Left ventricle myocardium inferior (tissue), 1 donor: ENCODE results near the gene AGPAT2. TPM values are rescaled to one million over a fixed set of nuclear protein-coding genes. Genes with fewer than 3 reads are reported as not detected.

Experiments used
- DNase-seq: peaks from one replicate; pipeline ENCODE4 v3.0.0-alpha.2; 2020
- H3K27ac ChIP-seq: fragments of 200-600 bp; replicated peaks from 2 replicates; pipeline ENCODE4 v1.8.0; 2021
- H3K27me3 ChIP-seq: fragments of 200-600 bp; 2 replicates; pipeline ENCODE4 v1.8.0; 2021; ENCODE audit warnings: low read depth
- H3K36me3 ChIP-seq: fragments of 200-600 bp; 2 replicates; pipeline ENCODE4 v1.8.0; 2021
- H3K4me1 ChIP-seq: fragments of 200-600 bp; 2 replicates; pipeline ENCODE4 v1.8.0; 2021
- H3K4me3 ChIP-seq: fragments of 200-600 bp; 2 replicates; pipeline ENCODE4 v1.8.0; 2021; ENCODE audit warnings: mild to moderate bottlenecking, moderate library complexity
- H3K9me3 ChIP-seq: fragments of 200-600 bp; replicated peaks from 2 replicates; pipeline ENCODE4 v1.8.0; 2021
- intact Hi-C: fragments of 100-400 bp; cut with micrococcal nuclease; formaldehyde crosslinking; loops from one replicate; pipeline ENCODE4 v1.11.0; 2022
- total RNA-seq: library from RNA; stranded (reverse); fragmentation: NEBNext Ultra II Directional; extraction: Animal tissue kit (Norgen Biotek cat#: 25700); gene quantifications from one replicate; pipeline ENCODE4 v1.2.1, GENCODE V29; 2021
- TF ChIP-seq, protein P1 (sequence below): fragments of 200-600 bp; IDR thresholded peaks from 2 replicates; pipeline ENCODE4 v1.8.0; 2021; ENCODE audit warnings: antibody characterized with exemption, mild to moderate bottlenecking, borderline replicate concordance
- donor health status: DM: no; HTN: yes; CAD: no; lungs with severe emphysema.

AGPAT2 gene
- total RNA-seq, 1 donor from 2014 or later, result 48.8 TPM

DNA sequence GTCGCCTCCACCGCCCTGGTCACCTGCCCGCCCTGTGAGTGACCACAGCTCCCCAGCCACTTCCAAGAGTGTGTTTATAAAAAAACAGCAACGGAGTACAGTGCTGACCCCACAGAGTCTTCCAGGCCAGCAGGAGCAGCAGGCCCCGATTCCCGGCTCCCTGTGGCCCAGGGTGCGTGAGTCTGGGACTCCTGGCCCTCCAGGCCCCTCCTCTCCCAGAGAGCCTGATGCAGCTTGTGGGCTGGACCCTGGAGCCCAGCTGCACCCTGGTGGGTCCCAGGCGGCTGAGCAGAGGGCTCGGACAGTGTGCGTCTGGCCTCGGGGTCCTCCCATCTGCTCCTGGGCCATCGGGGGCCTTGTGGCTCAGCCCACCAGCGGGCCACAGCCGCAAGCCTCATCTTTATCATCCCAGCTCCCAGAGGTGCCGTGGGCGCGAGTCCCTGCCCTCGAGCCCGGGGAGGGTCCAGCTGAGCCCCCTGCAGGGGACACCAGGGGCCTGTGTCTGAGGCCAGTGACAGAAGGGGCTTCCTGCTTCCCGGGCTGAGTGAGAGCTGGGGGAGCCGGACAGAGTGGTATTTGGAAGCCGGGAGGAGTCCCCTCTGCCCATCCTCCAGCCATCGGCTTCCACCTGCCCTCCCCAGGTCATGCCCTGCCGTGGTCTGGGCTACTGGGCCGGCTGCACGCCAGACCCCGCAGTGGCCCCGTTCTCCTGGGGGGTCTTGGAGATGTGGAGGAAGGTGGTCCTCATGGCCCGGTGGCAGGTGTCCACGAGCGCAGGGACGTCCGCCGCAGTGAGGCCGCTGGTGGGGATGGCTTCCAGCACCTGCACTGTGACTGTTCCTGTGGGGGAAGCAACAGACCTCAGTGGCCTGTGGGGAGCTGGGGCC, 13.9 kb downstream of the AGPAT2 start:
- Histone ChIP-seq H3K36me3 (peaks cover 57% of the 10 kb centered on the region), H3K4me1 (peaks cover 39% of the 10 kb centered on the region), H3K4me3 (peak overlapping the region; percentile 81), H3K27ac (peak overlapping the region; percentile 87), H3K9me3 (no peaks in the 10 kb centered on the region), H3K27me3 (no peaks in the 10 kb centered on the region)
- TF ChIP-seq, protein P1, sequence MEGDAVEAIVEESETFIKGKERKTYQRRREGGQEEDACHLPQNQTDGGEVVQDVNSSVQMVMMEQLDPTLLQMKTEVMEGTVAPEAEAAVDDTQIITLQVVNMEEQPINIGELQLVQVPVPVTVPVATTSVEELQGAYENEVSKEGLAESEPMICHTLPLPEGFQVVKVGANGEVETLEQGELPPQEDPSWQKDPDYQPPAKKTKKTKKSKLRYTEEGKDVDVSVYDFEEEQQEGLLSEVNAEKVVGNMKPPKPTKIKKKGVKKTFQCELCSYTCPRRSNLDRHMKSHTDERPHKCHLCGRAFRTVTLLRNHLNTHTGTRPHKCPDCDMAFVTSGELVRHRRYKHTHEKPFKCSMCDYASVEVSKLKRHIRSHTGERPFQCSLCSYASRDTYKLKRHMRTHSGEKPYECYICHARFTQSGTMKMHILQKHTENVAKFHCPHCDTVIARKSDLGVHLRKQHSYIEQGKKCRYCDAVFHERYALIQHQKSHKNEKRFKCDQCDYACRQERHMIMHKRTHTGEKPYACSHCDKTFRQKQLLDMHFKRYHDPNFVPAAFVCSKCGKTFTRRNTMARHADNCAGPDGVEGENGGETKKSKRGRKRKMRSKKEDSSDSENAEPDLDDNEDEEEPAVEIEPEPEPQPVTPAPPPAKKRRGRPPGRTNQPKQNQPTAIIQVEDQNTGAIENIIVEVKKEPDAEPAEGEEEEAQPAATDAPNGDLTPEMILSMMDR, result no peak
- no peak for DNase-seq
- intact Hi-C loops, result no loop called here

DNA sequence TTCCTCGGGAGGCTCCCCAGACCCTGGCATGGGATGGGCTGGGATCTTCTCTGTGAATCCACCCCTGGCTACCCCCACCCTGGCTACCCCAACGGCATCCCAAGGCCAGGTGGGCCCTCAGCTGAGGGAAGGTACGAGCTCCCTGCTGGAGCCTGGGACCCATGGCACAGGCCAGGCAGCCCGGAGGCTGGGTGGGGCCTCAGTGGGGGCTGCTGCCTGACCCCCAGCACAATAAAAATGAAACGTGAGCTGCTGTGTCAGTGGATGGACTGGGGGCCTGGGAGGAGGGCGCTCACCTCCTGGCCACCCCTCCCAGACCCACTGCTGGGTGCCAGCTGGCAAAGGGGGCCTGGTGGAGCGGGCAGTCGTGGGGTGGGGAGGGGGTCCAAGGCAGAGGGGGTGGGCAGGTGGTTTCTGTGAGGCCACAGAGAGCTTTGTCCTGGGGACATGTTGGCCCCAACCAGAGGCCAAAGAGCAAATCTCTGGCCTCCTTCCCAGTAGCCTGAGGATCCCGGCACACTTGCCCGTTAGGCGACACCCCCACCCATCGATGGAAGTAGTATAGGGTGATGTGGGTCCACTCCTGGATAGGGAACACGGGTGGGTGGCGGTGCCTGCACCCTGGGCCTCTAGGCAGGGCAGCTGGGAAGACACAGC, 14.7 kb downstream of the AGPAT2 start:
- DNase-seq, result no peak
- peak overlapping the region; percentile 81 for H3K4me3 ChIP-seq
- no peaks in the 10 kb centered on the region for H3K9me3 ChIP-seq
- intact Hi-C loops, result no loop called here
- TF ChIP-seq, protein P1, result no peak
- H3K36me3 ChIP-seq, result peaks cover 65% of the 10 kb centered on the region
- H3K27me3 ChIP-seq, result no peaks in the 10 kb centered on the region
- H3K4me1 ChIP-seq, result peaks cover 44% of the 10 kb centered on the region
- peak overlapping the region; percentile 87 for H3K27ac ChIP-seq

DNA sequence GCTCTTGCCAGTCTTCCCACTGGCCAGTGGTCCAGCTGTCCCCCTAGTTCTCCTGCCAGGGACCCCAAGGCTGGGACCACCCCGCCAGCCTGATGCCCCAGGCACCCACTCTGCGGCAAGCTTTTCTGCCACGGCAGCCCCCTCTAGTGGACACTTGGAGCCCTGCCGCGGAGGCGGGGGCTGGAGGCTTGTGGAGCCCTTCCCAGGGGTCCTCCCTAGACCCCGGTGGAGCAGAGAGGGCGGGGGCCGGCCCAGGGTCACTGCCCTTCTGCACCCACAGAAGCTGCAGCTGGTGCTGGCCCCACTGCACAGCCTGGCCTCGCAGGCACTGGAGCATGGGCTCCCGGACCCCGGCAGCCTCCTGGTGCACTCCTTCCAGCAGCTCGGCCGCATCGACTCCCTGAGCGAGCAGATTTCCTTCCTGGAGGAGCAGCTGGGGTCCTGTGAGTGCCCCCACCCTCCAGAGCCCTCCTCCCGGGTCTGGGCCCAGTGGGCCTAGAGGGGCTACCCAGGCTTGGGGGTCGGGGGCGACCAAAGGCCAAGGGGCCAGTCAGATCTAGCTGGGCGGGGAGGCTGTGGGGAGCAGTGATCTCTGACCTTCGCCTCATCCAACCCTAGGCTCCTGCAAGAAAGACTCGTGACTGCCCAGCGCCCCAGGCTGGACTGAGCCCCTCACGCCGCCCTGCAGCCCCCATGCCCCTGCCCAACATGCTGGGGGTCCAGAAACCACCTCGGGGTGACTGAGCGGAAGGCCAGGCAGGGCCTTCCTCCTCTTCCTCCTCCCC, 15.4 kb downstream of the AGPAT2 start:
- TF ChIP-seq, protein P1, result peak; percentile 80
- peak overlapping the region; percentile 87 for H3K27ac ChIP-seq
- DNase-seq, result no peak
- no peaks in the 10 kb centered on the region for H3K27me3 ChIP-seq
- intact Hi-C loops, result no loop called here
- H3K4me3 ChIP-seq, result peak overlapping the region; percentile 81
- H3K9me3 ChIP-seq, result no peaks in the 10 kb centered on the region
- peaks cover 51% of the 10 kb centered on the region for H3K4me1 ChIP-seq
- H3K36me3 ChIP-seq, result peaks cover 69% of the 10 kb centered on the region

DNA sequence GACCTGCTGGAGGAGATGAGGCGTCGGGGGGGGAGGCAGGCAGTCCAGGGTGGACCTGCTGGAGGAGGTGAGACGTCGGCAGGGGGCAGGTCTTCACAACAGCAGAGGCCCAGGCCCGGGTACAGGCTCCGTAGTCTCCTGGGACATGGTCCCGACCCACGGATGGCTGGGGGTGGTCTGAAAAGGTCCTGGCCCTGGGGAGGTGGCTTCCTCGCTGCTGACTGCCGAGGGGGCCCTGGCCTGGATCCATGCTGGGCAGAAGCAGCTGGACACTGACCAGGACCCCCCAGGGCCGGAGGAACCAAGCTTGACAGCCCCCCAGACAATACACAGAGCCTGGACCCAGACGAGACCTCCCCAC, 16.0 kb downstream of the AGPAT2 start:
- Histone ChIP-seq H3K9me3 (no peaks in the 10 kb centered on the region), H3K4me1 (peaks cover 57% of the 10 kb centered on the region), H3K4me3 (peak overlapping the region; percentile 81), H3K27ac (peak overlapping the region; percentile 87), H3K27me3 (no peaks in the 10 kb centered on the region), H3K36me3 (peaks cover 66% of the 10 kb centered on the region)
- intact Hi-C loops, result no loop called here
- TF ChIP-seq, protein P1, result no peak
- no peak for DNase-seq

- Histone ChIP-seq H3K27ac (peak overlapping the region; percentile 87), H3K27me3 (no peaks in the 10 kb centered on the region)
Observed at GRCh38 chr9:136670576-136671253, 16.5 kb downstream of the AGPAT2 start.

More at GRCh38 chr9:136670576-136671253, 16.5 kb downstream of the AGPAT2 start:
- TF ChIP-seq, protein P1, result no peak
- intact Hi-C loops, result no loop called here
- Histone ChIP-seq H3K4me1 (peaks cover 57% of the 10 kb centered on the region), H3K9me3 (no peaks in the 10 kb centered on the region), H3K36me3 (peaks cover 61% of the 10 kb centered on the region), H3K4me3 (peak overlapping the region; percentile 81)
- no peak for DNase-seq
